Lower leg skin (tissue), 3 donors: ENCODE results near the gene SLC16A3.

Experiments
- POLR2A ChIP-seq, 2 donors: fragments of 450-650 bp; IDR thresholded peaks; one replicate each; pipeline ENCODE4 v1.6.1; 2016 to 2017; ENCODE audit warnings: antibody characterized with exemption in 2 of 2, mild to moderate bottlenecking in 1 of 2, moderate library complexity in 1 of 2
- TF ChIP-seq, protein P1 (sequence below), 3 donors: fragments of 450-650 bp; IDR thresholded peaks; one replicate each; pipeline ENCODE4 v1.5.1; 2016; ENCODE audit warnings: antibody characterized with exemption in 3 of 3, mild to moderate bottlenecking in 3 of 3, moderate library complexity in 2 of 3

DNA sequence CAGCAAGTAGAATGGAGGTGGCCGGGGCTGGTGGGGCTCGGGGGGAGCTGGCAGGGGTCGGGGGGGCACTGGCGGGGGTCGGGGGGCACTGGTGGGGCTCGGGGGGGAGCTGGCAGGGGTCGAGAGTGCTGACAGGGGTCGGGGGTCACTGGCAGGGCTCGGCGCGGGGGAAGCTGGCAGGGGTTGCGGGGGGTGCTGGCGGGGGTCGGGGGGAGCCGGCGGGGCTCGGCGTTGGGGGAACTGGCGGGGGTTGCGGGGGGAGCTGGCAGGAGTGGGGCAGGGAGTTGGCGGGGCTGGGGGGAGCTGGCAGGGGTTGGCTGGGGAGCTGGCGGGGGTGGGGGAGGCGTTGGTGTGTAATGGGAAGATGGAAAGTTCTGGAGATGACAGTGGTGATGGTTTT is 41.3 kb upstream of the SLC16A3 start:
- TF ChIP-seq, protein P1, sequence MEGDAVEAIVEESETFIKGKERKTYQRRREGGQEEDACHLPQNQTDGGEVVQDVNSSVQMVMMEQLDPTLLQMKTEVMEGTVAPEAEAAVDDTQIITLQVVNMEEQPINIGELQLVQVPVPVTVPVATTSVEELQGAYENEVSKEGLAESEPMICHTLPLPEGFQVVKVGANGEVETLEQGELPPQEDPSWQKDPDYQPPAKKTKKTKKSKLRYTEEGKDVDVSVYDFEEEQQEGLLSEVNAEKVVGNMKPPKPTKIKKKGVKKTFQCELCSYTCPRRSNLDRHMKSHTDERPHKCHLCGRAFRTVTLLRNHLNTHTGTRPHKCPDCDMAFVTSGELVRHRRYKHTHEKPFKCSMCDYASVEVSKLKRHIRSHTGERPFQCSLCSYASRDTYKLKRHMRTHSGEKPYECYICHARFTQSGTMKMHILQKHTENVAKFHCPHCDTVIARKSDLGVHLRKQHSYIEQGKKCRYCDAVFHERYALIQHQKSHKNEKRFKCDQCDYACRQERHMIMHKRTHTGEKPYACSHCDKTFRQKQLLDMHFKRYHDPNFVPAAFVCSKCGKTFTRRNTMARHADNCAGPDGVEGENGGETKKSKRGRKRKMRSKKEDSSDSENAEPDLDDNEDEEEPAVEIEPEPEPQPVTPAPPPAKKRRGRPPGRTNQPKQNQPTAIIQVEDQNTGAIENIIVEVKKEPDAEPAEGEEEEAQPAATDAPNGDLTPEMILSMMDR (IDR thresholded peaks at IDR 0.05), result no peak
- TF ChIP-seq POLR2A (IDR thresholded peaks at IDR 0.05), result no peak
